GM04503 (cell line): ENCODE measurements around the gene MTHFS.

Experiments used
- DNase-seq: peaks from one replicate; pipeline ENCODE4 v3.0.0-alpha.2; 2012; ENCODE audit warnings: low read depth

MTHFS gene

DNA sequence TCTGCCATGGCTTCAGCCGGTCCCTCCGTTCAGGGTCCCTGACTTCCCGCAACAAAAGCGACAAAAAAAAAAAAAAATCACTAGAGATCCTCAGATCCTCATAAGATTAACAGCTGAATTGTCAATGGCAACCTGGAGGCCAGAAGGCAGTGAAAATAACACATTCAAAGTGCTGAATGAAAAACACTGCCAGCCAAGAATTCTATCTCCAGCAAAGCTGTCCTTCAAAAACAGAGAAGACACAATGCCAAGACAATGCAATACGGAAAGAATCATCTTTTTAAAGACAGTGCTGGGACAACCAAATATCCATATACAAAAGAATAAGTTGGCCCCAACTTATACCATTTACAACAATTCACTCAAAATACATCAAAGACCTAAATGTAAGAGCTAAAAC, 21.6 kb downstream of the MTHFS start:
- DNase-seq, result no peak

GRCh38 chr15:79874242-79874641, 22.6 kb downstream of the MTHFS start:
- DNase-seq, result no peak

- DNase-seq, result peak; percentile 6
These were observed 24.3 kb downstream of the MTHFS start for GRCh38 chr15:79872358-79873017.

GRCh38 chr15:79868554-79868953, 28.3 kb downstream of the MTHFS start:
- no peak for DNase-seq

GRCh38 chr15:79863886-79864285, 32.9 kb downstream of the MTHFS start:
- DNase-seq, result no peak

GRCh38 chr15:79862191-79862590, 34.6 kb downstream of the MTHFS start:
- DNase-seq, result no peak

DNA sequence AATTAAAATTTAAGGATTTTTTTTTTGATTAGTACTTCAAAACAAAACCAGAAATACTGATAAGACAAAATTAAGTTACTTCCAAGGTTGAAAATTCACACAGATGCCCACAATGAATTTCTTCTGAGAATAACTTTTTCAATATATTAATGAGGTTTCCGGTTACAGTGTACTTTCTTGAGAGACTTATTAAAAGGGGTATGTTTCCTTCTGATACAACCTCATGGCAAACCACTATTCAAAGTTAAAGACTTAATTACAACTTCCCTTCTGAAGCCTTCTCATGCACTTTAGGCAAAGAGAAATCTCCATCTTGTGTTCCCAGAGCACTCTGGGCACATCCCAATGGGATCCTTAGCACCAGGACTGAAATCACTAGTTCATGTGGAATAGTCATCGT, 36.2 kb downstream of the MTHFS start:
- no peak for DNase-seq

DNA sequence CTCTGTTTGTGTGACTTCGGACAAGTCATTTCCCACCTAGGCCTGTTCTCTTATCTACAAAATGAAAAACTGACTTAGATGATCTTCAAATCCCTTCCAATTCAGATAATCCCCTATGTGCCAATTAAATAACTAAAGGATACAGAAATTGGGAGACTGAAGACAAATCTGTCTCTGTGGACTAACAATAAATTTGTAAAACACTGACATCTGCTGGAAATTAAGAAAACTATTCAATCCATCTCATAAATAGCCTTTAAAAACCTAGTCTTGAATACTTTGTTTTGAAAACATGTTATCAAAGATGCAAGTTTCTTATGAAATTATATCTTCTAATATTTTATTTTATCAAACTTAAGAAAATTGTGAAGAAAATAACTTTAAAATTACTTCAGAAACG, 38.3 kb downstream of the MTHFS start:
- no peak for DNase-seq

- DNase-seq, result peak; percentile 49
These were observed 43.1 kb downstream of the MTHFS start for GRCh38 chr15:79853492-79854328.

DNA sequence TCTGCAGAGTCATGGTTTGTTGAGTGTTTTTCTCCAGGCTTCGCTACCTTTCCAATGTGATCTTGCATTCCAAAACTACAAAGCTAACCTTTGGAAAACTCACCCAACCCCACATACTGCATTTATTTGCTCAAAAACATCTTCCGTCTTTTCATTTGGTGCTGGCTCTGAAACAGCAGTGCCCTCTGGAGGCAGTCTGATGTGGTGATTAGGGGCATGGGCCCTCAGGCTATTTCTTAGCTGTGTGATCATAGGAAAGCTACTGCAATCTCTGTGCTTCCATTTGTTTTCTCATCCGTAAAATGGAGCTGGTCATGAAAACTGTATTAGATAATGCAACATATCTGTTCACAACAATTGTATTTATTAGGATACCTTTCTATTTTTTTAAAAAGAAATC, 47.0 kb downstream of the MTHFS start:
- DNase-seq, result peak; percentile 5

- DNase-seq, result no peak
These were observed 50.3 kb downstream of the MTHFS start for GRCh38 chr15:79846539-79846938.

DNA sequence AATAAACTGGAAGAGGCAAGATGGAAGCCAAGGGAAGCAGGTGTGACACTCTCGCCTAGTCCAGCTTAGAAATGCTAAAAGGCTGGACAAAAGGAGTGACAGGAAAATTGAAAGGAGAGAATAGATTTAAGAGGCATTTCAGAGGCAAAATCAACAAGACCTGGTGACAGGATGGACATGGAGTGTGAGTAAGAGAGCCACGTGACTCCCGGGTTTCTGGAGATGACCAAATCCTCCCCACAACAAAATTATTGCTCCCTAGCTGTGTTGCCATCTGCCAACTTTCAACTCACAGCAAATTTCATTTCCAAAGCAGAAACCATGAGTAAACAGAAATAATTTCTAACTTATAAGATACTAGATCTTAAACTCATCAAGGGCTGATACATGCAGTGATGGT, 52.6 kb downstream of the MTHFS start:
- DNase-seq, result no peak

DNA sequence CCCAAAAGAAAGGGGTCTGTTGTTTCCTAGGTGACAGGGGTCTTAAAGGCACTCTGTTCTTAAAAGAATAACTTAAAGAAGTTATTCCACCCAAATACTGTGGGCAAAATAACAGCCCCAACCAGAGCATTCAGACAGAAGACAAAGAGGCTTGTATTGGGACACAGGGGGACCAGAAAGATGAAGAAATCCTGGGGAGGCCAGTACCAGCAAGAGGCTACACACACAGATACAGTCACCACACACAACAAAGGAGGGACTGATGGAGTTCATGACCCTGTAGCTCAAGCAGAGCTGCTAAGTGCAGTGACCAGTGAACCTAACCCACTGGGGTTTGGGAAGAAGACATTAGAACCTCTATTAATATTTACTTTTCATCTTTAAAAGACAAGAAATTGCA, 59.0 kb downstream of the MTHFS start:
- DNase-seq, result no peak

DNA sequence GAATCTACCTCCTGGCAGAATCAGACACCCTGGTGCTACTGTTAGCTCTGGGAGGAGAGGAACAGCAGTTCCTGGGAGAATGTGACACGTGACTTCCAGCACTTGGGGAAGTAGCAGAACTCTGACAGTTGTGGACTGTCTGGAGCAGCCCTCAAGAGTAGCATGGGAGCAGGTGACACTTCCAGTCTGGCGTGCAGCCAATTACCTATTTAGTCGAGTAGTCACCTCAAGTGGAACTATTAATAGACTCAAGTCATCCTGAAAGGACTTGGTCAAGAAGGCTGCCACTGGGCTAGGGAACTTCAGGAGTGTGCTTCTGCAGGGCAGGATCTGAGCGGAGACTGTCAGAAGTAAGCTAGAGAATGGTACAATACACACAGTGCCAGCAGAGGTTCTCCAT, 62.3 kb downstream of the MTHFS start:
- DNase-seq, result no peak

DNA sequence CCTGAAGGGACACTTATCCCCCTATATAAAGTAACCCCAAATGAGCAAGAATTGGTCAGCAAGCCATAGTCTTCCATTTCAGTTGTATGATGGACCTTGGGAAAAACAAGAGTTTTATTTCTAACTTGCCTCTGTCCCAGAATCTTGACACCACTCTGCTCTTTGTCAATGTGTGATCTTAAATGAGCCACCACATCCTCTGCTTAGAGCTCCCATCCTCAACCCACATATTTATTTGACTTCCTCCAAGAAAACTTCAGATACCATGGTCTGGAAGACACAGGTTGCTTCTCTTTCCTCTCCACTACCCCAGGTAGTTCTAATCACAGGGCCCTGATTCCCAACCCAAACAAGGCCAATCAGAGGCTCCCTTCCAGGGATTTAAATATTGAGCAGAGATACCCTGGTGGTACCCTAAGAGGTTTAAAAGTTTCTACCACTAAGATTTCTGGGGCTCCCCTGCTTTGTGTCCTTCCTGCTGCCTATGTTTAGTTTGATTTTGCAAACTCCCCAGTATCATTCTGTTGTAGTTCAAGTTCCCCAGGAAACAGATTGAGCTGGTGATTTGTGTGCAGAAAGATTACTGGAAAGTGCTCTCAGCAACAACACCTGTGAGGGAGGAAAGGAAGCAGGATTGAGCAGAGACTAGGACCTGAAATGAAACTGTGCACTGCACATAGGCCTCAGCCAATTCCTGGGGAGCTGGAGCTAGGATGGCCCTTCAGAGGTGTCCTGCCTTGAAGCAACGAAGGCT, 64.3 kb downstream of the MTHFS start:
- DNase-seq, result no peak

DNA sequence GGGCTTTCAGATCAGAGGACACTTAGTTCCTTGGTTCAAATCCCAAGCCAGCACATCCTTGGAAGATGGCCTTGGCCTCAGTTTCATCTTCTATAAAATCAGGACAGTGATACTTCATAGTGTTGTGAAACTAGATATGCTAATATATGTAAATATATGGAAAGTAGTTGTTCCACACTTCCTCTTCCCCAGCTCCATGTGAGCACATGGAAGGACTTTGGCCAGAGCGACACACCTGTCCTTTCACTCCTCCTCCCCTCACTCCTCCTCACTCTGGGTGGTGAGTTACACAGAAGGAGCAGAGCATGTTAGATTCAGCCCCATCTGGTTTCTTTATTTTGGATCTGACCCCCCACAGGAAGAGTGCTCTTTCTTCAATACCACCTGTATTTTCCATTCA, 65.2 kb downstream of the MTHFS start:
- no peak for DNase-seq

DNA sequence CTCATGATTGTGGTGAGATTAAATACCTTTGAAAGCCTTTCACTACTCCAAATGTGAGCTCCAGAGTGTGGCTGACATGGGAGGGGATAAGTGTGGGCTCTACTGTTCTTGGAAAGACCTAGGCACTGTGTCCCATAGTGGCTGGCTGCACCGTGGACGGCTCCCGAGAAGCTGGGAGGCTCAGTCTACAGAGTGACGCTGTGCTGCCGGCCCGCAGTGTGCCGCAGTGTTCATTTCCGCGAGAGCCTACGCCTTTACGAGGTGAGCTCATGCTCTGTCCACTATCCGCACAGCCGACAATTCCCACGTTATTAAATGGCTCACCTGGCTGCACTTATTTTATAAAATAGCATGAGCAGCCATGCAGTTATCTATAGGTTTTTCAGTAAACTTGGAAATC, 66.9 kb downstream of the MTHFS start:
- no peak for DNase-seq

GRCh38 chr15:79828447-79828846, 68.4 kb downstream of the MTHFS start:
- no peak for DNase-seq

DNA sequence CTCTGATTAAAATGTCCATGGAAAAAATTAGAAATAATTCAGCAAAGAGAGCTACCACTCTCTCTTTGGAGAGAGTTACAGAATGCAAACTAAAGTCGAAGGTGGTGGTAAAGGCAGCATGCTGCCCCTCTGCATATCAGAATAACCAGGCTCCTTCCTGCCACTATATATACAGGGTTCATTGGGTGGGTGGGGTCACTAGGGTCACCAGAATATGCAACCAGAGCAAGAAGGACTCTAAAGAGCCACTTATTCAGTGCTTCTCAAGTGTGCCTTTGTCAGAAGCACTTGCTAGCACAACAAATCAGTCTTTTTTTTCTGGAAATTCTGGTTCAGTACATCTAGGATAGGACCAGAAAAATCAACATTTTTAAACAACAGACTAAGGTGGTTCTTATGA, 70.0 kb downstream of the MTHFS start:
- DNase-seq, result no peak

- no peak for DNase-seq
These were observed 72.6 kb downstream of the MTHFS start for GRCh38 chr15:79824136-79824701.

- no peak for DNase-seq
These were observed 76.0 kb downstream of the MTHFS start for GRCh38 chr15:79820820-79821219.

- DNase-seq, result no peak
These were observed 76.6 kb downstream of the MTHFS start for GRCh38 chr15:79820176-79820575.

DNA sequence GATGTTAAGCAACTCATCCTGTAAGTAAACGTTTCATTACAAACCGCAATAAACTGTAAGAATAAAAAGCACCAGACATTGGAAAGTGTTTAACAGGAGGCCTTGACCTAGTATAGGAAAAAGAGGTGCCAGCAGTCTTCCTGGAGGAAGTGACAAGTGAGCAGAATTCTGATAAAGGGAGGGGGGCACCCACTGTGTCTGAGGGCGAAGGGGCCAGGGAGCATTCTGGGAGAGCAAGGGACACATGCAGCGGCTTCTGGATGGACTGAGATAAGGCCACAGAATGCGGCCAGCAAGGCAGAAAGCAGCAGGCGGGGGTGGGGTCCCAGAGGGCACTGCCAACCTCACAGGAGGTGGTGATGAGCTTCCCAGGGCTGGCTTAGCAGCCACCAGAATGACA, 80.2 kb downstream of the MTHFS start:
- no peak for DNase-seq
